WTC11 (cell line): ENCODE results near the gene PLPPR1. TPM values are rescaled to one million over a fixed set of nuclear protein-coding genes. Genes with fewer than 3 reads are reported as not detected.

Experiments used
- ATAC-seq: fragments of 200-7000 bp; cut with Tn5 transposase; 2 replicates; pipeline ENCODE4 v1.10.0; 2021; ENCODE audit warnings: mild to moderate bottlenecking, moderate library complexity
- CTCF ChIA-PET: fragments of 300-600 bp; sonication (Branson Sonifier 250); formaldehyde crosslinking; loops from one replicate; lab custom pipeline; 2021; ENCODE audit warnings: antibody characterized with exemption; lab: Charles Lee
- POLR2A ChIA-PET: fragments of 350-600 bp; sonication (Branson Sonifier 250); formaldehyde crosslinking; loops from one replicate; lab custom pipeline; 2021; ENCODE audit warnings: antibody characterized with exemption; lab: Charles Lee
- DNase-seq: peaks from one replicate; pipeline ENCODE4 v3.0.0; 2021; ENCODE audit warnings: low spot score
- H3K27ac Mint-ChIP-seq: 2 replicates; pipeline ENCODE4 v1.8.0; 2021; ENCODE audit warnings: mixed read lengths
- H3K27me3 Mint-ChIP-seq: 2 replicates; pipeline ENCODE4 v1.8.0; 2021; ENCODE audit warnings: low read depth, mild to moderate bottlenecking, moderate library complexity, mixed read lengths
- H3K36me3 Mint-ChIP-seq: 2 replicates; pipeline ENCODE4 v1.8.0; 2021; ENCODE audit warnings: mixed read lengths
- H3K4me1 Mint-ChIP-seq: 2 replicates; pipeline ENCODE4 v1.8.0; 2022; ENCODE audit warnings: mixed read lengths
- H3K4me3 Mint-ChIP-seq: 2 replicates; pipeline ENCODE4 v1.8.0; 2021; ENCODE audit warnings: mild to moderate bottlenecking, moderate library complexity, mixed read lengths
- H3K9me3 Mint-ChIP-seq: 2 replicates; pipeline ENCODE4 v1.8.0; 2021; ENCODE audit warnings: mixed read lengths
- ATF1 ChIP-seq: sonication (generic); formaldehyde crosslinking; IDR thresholded peaks from 2 replicates; pipeline ENCODE4 v1.8.1; 2023; ENCODE audit warnings: mild to moderate bottlenecking, moderate library complexity, missing genetic modification reagents
- CBFB ChIP-seq: sonication (generic); formaldehyde crosslinking; IDR thresholded peaks from 2 replicates; pipeline ENCODE4 v1.8.1; 2022; ENCODE audit warnings: mild to moderate bottlenecking, low read depth, missing genetic modification reagents
- CREB1 ChIP-seq: sonication (generic); formaldehyde crosslinking; IDR thresholded peaks from 2 replicates; pipeline ENCODE4 v1.8.0; 2023; ENCODE audit warnings: mild to moderate bottlenecking, missing genetic modification reagents
- CREM ChIP-seq: sonication (generic); formaldehyde crosslinking; IDR thresholded peaks from 2 replicates; pipeline ENCODE4 v1.8.1; 2022; ENCODE audit warnings: mild to moderate bottlenecking, missing genetic modification reagents, moderate library complexity
- total RNA-seq: library from RNA; stranded (reverse); gene quantifications from 3 replicates; pipeline ENCODE4 v1.2.3, GENCODE V29; 2021
- TF ChIP-seq, protein P1 (sequence below): sonication (generic); formaldehyde crosslinking; conservative IDR thresholded peaks from 2 replicates; pipeline ENCODE4 v1.8.1; 2023; ENCODE audit warnings: mild to moderate bottlenecking, low read depth, missing genetic modification reagents, moderate library complexity
- TF ChIP-seq, protein P2 (sequence below): sonication (generic); formaldehyde crosslinking; IDR thresholded peaks from 2 replicates; pipeline ENCODE4 v1.8.1; 2022; ENCODE audit warnings: mild to moderate bottlenecking, missing genetic modification reagents, moderate library complexity, borderline replicate concordance
- TF ChIP-seq, protein P3 (sequence below): sonication (generic); formaldehyde crosslinking; IDR thresholded peaks from 2 replicates; pipeline ENCODE4 v1.8.1; 2023; ENCODE audit warnings: mild to moderate bottlenecking, missing genetic modification reagents, moderate library complexity
- TF ChIP-seq, protein P4 (sequence below): sonication (generic); formaldehyde crosslinking; IDR thresholded peaks from 2 replicates; pipeline ENCODE4 v1.8.0; 2022; ENCODE audit warnings: mild to moderate bottlenecking, missing genetic modification reagents
- TF ChIP-seq, protein P5 (sequence below): sonication (generic); formaldehyde crosslinking; IDR thresholded peaks from 2 replicates; pipeline ENCODE4 v1.8.1; 2022; ENCODE audit warnings: low read depth, missing genetic modification reagents, borderline replicate concordance
- TF ChIP-seq, protein P6 (sequence below): sonication (generic); formaldehyde crosslinking; IDR thresholded peaks from 2 replicates; pipeline ENCODE4 v1.8.0; 2022; ENCODE audit warnings: mild to moderate bottlenecking, missing genetic modification reagents
- TF ChIP-seq, protein P7 (sequence below): fragments of 250-450 bp; sonication (Bioruptor Pico); IDR thresholded peaks from 2 replicates; pipeline ENCODE4 v1.9.0; 2021; ENCODE audit warnings: mild to moderate bottlenecking
- TF ChIP-seq, protein P8 (sequence below): fragments of 200-600 bp; IDR thresholded peaks from 2 replicates; pipeline ENCODE4 v1.8.0; 2022; ENCODE audit warnings: antibody characterized with exemption
- TF ChIP-seq, protein P9 (sequence below): sonication (generic); formaldehyde crosslinking; IDR thresholded peaks from 2 replicates; pipeline ENCODE4 v1.8.1; 2023; ENCODE audit warnings: mild to moderate bottlenecking, missing genetic modification reagents
- TF ChIP-seq, protein P10 (sequence below): sonication (generic); formaldehyde crosslinking; IDR thresholded peaks from 2 replicates; pipeline ENCODE4 v1.8.0; 2023; ENCODE audit warnings: missing genetic modification reagents, mild to moderate bottlenecking, borderline replicate concordance

The PLPPR1 gene
- total RNA-seq, 1 experiment from 2014 or later: 1.5 TPM

DNA sequence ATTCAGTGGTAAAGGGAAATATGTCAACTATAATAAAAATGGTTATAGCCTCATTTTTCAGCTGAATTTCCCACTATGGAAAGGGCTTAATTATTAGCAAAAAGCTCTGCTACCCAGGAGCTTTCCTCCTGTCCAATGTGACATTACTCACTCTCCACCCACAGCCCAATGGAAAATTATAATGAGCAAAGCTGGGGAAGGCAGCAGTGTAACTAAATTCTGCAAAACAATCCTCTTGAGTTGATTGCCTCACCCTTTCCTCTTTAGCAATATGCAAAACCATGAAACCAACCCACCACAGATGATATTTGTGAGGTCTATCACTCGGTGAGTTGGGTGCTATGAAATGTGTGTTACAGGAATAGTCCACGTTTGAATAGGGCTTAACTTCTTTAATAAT is 14.0 kb upstream of the PLPPR1 start (continued):
- TF ChIP-seq, protein P1, sequence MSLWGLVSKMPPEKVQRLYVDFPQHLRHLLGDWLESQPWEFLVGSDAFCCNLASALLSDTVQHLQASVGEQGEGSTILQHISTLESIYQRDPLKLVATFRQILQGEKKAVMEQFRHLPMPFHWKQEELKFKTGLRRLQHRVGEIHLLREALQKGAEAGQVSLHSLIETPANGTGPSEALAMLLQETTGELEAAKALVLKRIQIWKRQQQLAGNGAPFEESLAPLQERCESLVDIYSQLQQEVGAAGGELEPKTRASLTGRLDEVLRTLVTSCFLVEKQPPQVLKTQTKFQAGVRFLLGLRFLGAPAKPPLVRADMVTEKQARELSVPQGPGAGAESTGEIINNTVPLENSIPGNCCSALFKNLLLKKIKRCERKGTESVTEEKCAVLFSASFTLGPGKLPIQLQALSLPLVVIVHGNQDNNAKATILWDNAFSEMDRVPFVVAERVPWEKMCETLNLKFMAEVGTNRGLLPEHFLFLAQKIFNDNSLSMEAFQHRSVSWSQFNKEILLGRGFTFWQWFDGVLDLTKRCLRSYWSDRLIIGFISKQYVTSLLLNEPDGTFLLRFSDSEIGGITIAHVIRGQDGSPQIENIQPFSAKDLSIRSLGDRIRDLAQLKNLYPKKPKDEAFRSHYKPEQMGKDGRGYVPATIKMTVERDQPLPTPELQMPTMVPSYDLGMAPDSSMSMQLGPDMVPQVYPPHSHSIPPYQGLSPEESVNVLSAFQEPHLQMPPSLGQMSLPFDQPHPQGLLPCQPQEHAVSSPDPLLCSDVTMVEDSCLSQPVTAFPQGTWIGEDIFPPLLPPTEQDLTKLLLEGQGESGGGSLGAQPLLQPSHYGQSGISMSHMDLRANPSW (CRISPR knock-in tag): no peak
- TF ChIP-seq, protein P2, sequence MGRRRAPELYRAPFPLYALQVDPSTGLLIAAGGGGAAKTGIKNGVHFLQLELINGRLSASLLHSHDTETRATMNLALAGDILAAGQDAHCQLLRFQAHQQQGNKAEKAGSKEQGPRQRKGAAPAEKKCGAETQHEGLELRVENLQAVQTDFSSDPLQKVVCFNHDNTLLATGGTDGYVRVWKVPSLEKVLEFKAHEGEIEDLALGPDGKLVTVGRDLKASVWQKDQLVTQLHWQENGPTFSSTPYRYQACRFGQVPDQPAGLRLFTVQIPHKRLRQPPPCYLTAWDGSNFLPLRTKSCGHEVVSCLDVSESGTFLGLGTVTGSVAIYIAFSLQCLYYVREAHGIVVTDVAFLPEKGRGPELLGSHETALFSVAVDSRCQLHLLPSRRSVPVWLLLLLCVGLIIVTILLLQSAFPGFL (CRISPR knock-in tag): no peak
- TF ChIP-seq, protein P3, sequence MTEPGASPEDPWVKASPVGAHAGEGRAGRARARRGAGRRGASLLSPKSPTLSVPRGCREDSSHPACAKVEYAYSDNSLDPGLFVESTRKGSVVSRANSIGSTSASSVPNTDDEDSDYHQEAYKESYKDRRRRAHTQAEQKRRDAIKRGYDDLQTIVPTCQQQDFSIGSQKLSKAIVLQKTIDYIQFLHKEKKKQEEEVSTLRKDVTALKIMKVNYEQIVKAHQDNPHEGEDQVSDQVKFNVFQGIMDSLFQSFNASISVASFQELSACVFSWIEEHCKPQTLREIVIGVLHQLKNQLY: no peak
- TF ChIP-seq, all 79 proteins: peak for 0

DNA sequence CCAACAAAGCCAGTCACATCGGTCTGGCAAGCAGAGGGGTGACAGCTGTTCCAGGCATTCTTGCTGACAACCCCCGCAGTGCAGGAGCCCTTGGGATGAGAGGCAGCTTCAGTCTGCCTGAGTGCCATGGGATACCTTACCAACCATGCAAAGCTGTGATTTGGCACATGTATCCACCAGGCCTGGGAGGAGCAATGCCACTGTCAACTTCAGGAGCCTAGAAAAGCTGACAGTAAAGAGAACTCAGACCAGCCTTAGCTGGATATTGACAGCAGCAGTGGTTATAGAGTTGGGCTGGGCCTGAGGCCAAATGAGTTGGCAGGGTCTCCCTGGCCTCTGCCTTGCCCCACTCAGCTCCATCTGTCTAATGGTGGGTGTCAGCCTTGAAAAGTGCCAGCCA is 10.1 kb upstream of the PLPPR1 start:
- Mint-ChIP-seq H3K4me3 (no peak overlapping the region), H3K27ac (no peak overlapping the region), H3K27me3 (no peaks in the 10 kb centered on the region), H3K36me3 (no peaks in the 10 kb centered on the region), H3K4me1 (no peaks in the 10 kb centered on the region), H3K9me3 (no peaks in the 10 kb centered on the region)
- no peak for ATAC-seq
- ChIA-PET POLR2A (no interaction called here), CTCF (no interaction called here)
- TF ChIP-seq, protein P4, sequence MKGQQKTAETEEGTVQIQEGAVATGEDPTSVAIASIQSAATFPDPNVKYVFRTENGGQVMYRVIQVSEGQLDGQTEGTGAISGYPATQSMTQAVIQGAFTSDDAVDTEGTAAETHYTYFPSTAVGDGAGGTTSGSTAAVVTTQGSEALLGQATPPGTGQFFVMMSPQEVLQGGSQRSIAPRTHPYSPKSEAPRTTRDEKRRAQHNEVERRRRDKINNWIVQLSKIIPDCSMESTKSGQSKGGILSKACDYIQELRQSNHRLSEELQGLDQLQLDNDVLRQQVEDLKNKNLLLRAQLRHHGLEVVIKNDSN (CRISPR knock-in tag): no peak
- TF ChIP-seq, protein P5, sequence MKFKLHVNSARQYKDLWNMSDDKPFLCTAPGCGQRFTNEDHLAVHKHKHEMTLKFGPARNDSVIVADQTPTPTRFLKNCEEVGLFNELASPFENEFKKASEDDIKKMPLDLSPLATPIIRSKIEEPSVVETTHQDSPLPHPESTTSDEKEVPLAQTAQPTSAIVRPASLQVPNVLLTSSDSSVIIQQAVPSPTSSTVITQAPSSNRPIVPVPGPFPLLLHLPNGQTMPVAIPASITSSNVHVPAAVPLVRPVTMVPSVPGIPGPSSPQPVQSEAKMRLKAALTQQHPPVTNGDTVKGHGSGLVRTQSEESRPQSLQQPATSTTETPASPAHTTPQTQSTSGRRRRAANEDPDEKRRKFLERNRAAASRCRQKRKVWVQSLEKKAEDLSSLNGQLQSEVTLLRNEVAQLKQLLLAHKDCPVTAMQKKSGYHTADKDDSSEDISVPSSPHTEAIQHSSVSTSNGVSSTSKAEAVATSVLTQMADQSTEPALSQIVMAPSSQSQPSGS (CRISPR knock-in tag): no peak
- TF ChIP-seq, protein P6, sequence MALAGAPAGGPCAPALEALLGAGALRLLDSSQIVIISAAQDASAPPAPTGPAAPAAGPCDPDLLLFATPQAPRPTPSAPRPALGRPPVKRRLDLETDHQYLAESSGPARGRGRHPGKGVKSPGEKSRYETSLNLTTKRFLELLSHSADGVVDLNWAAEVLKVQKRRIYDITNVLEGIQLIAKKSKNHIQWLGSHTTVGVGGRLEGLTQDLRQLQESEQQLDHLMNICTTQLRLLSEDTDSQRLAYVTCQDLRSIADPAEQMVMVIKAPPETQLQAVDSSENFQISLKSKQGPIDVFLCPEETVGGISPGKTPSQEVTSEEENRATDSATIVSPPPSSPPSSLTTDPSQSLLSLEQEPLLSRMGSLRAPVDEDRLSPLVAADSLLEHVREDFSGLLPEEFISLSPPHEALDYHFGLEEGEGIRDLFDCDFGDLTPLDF (CRISPR knock-in tag): no peak
- TF ChIP-seq, protein P7, sequence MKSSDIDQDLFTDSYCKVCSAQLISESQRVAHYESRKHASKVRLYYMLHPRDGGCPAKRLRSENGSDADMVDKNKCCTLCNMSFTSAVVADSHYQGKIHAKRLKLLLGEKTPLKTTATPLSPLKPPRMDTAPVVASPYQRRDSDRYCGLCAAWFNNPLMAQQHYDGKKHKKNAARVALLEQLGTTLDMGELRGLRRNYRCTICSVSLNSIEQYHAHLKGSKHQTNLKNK (CRISPR knock-in tag): no peak
- no peak for TF ChIP-seq CREB1
- TF ChIP-seq ATF1: no peak
- TF ChIP-seq, protein P8, sequence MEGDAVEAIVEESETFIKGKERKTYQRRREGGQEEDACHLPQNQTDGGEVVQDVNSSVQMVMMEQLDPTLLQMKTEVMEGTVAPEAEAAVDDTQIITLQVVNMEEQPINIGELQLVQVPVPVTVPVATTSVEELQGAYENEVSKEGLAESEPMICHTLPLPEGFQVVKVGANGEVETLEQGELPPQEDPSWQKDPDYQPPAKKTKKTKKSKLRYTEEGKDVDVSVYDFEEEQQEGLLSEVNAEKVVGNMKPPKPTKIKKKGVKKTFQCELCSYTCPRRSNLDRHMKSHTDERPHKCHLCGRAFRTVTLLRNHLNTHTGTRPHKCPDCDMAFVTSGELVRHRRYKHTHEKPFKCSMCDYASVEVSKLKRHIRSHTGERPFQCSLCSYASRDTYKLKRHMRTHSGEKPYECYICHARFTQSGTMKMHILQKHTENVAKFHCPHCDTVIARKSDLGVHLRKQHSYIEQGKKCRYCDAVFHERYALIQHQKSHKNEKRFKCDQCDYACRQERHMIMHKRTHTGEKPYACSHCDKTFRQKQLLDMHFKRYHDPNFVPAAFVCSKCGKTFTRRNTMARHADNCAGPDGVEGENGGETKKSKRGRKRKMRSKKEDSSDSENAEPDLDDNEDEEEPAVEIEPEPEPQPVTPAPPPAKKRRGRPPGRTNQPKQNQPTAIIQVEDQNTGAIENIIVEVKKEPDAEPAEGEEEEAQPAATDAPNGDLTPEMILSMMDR: no peak
- TF ChIP-seq, protein P9, sequence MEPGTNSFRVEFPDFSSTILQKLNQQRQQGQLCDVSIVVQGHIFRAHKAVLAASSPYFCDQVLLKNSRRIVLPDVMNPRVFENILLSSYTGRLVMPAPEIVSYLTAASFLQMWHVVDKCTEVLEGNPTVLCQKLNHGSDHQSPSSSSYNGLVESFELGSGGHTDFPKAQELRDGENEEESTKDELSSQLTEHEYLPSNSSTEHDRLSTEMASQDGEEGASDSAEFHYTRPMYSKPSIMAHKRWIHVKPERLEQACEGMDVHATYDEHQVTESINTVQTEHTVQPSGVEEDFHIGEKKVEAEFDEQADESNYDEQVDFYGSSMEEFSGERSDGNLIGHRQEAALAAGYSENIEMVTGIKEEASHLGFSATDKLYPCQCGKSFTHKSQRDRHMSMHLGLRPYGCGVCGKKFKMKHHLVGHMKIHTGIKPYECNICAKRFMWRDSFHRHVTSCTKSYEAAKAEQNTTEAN (CRISPR knock-in tag): no peak
- no peak for TF ChIP-seq CBFB (CRISPR knock-in tag)
- no peak for TF ChIP-seq CREM
- TF ChIP-seq, protein P10, sequence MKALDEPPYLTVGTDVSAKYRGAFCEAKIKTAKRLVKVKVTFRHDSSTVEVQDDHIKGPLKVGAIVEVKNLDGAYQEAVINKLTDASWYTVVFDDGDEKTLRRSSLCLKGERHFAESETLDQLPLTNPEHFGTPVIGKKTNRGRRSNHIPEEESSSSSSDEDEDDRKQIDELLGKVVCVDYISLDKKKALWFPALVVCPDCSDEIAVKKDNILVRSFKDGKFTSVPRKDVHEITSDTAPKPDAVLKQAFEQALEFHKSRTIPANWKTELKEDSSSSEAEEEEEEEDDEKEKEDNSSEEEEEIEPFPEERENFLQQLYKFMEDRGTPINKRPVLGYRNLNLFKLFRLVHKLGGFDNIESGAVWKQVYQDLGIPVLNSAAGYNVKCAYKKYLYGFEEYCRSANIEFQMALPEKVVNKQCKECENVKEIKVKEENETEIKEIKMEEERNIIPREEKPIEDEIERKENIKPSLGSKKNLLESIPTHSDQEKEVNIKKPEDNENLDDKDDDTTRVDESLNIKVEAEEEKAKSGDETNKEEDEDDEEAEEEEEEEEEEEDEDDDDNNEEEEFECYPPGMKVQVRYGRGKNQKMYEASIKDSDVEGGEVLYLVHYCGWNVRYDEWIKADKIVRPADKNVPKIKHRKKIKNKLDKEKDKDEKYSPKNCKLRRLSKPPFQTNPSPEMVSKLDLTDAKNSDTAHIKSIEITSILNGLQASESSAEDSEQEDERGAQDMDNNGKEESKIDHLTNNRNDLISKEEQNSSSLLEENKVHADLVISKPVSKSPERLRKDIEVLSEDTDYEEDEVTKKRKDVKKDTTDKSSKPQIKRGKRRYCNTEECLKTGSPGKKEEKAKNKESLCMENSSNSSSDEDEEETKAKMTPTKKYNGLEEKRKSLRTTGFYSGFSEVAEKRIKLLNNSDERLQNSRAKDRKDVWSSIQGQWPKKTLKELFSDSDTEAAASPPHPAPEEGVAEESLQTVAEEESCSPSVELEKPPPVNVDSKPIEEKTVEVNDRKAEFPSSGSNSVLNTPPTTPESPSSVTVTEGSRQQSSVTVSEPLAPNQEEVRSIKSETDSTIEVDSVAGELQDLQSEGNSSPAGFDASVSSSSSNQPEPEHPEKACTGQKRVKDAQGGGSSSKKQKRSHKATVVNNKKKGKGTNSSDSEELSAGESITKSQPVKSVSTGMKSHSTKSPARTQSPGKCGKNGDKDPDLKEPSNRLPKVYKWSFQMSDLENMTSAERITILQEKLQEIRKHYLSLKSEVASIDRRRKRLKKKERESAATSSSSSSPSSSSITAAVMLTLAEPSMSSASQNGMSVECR (CRISPR knock-in tag): no peak
- TF ChIP-seq, protein P2 (CRISPR knock-in tag): no peak
- no peak for DNase-seq
